K562 (cell line): ENCODE measurements around the gene FTH1. TPM values are rescaled to one million over a fixed set of nuclear protein-coding genes. Genes with fewer than 3 reads are reported as not detected.

ENCODE experiments used
- BDP1 ChIP-seq: IDR thresholded peaks from 3 replicates; pipeline ENCODE4 v1.6.1; 2011; ENCODE audit not compliant: insufficient read length, insufficient read depth
- BHLHE40 ChIP-seq: IDR thresholded peaks from 2 replicates; pipeline ENCODE4 v1.6.1; 2011; ENCODE audit warnings: low read length, improper control_type of control experiment
- CEBPZ ChIP-seq: fragments of 150-350 bp; IDR thresholded peaks from 2 replicates; pipeline ENCODE4 v1.6.1; 2014; ENCODE audit warnings: low read depth, mild to moderate bottlenecking, low read length, borderline replicate concordance
- CHD2 ChIP-seq: IDR thresholded peaks from 2 replicates; pipeline ENCODE4 v1.6.1; 2011; ENCODE audit warnings: low read depth, low read length
- E2F6 ChIP-seq, 2 experiments: IDR thresholded peaks; 2 replicates each; pipeline ENCODE4 v1.6.1; 2011; ENCODE audit warnings: borderline replicate concordance in 1 of 2, control low read depth in 1 of 2, low read depth in 1 of 2, low read length in 1 of 2, mild to moderate bottlenecking in 1 of 2, mixed read lengths in 1 of 2, moderate library complexity in 1 of 2; ENCODE audit not compliant: insufficient read depth in 1 of 2, insufficient read length in 1 of 2, poor library complexity in 1 of 2, severe bottlenecking in 1 of 2; ENCODE audit errors: extremely low read depth in 1 of 2
- HDAC8 ChIP-seq: fragments of 450-650 bp; IDR thresholded peaks from 2 replicates; pipeline ENCODE4 v1.6.1; 2016; ENCODE audit warnings: mild to moderate bottlenecking, missing genetic modification characterization, moderate library complexity, missing compliant biosample characterization
- HMBOX1 ChIP-seq: sonication (generic); IDR thresholded peaks from 2 replicates; pipeline ENCODE4 v1.6.1; 2016
- MEF2D ChIP-seq: conservative IDR thresholded peaks from 2 replicates; pipeline ENCODE4 v1.6.1; 2016; ENCODE audit warnings: low read depth, missing genetic modification characterization, missing compliant biosample characterization
- STAT5B ChIP-seq: fragments of 250-450 bp; sonication (Bioruptor Pico); IDR thresholded peaks from 2 replicates; pipeline ENCODE4 v1.8.0; 2021; ENCODE audit warnings: mild to moderate bottlenecking, inconsistent platforms
- STAT6 ChIP-seq: sonication (generic); formaldehyde crosslinking; IDR thresholded peaks from 2 replicates; pipeline ENCODE4 v1.8.1; 2023; ENCODE audit warnings: mild to moderate bottlenecking, missing genetic modification reagents
- ZBTB11 ChIP-seq, 3 experiments: fragments of 200-800 bp in 1 of 3; fragments of 250-450 bp in 1 of 3; fragments of 450-650 bp in 1 of 3; sonication (Bioruptor Pico) in 1 of 3; sonication (Bioruptor generic) in 1 of 3; formaldehyde crosslinking in 1 of 3; IDR thresholded peaks; 2 replicates each; pipeline versions ENCODE4 v1.6.1 to v1.8.0; 2016 to 2022; ENCODE audit warnings: mild to moderate bottlenecking in 2 of 3, missing genetic modification characterization in 2 of 3, missing compliant biosample characterization in 1 of 3, moderate library complexity in 1 of 3
- ZBTB8A ChIP-seq: fragments of 450-650 bp; IDR thresholded peaks from 2 replicates; pipeline ENCODE4 v1.6.1; 2018; ENCODE audit warnings: mild to moderate bottlenecking, moderate library complexity; ENCODE audit not compliant: partially characterized antibody
- ZNF644 ChIP-seq: fragments of 200-800 bp; sonication (Bioruptor generic); IDR thresholded peaks from 2 replicates; pipeline ENCODE4 v1.6.1; 2016; ENCODE audit warnings: low read depth, missing genetic modification characterization, missing compliant biosample characterization
- polyA plus RNA-seq, 8 experiments: library from polyadenylated mRNA; depleted of rRNA in 4 of 8; stranded (reverse) in 5 of 8; unstranded in 3 of 8; fragments of >200 nt; fragmentation: Nextera tagmentation in 2 of 8; fragmentation: Illumina TruSeq in 1 of 8; extraction: Ambion mirVana in 2 of 8; extraction: Trizol in 1 of 8; gene quantifications; 2 replicates each; pipeline versions ENCODE4 v1.2.1 to v1.2.3, GENCODE V29; 2011 to 2014; ENCODE audit warnings: inconsistent platforms in 1 of 8, missing spikeins in 1 of 8
- total RNA-seq, 7 experiments: library from RNA; depleted of rRNA in 6 of 7; stranded (reverse); fragments of >200 nt in 6 of 7; fragmentation: Illumina TruSeq in 2 of 7; extraction: Trizol in 2 of 7; gene quantifications; 2 replicates each; pipeline versions ENCODE4 v1.2.1 to v1.2.3, GENCODE V29; 2011 to 2021; ENCODE audit warnings: low replicate concordance in 1 of 7

Gene FTH1
- total and polyA plus RNA-seq, 9 of the 15 experiments (the other 6 are each of a cell fraction or from before 2014, with no cell fraction given) = 370 to 3,146 (median 802) TPM

- no peak for TF ChIP-seq STAT5B
- TF ChIP-seq ZBTB8A = no peak
- no peak for TF ChIP-seq CEBPZ
- no peak for TF ChIP-seq ZNF644 (tag)
- no peak for TF ChIP-seq HMBOX1
- TF ChIP-seq ZBTB11 (CRISPR knock-in tag; IDR thresholded peaks at IDR 0.05) = no peak
- no peak for TF ChIP-seq BDP1
- TF ChIP-seq HDAC8 (tag) = no peak
- TF ChIP-seq STAT6 (CRISPR knock-in tag) = no peak
- TF ChIP-seq CHD2 = no peak
- peak; percentile 40 to 80 for TF ChIP-seq E2F6 (IDR thresholded peaks at IDR 0.05; ENCODE audit: borderline replicate concordance in 1 of 2, extremely low read depth in 1 of 2, insufficient read depth in 1 of 2, insufficient read length in 1 of 2, low read depth in 1 of 2, low read length in 1 of 2, poor library complexity in 1 of 2, severe bottlenecking in 1 of 2)
- peak; percentile 93 for TF ChIP-seq BHLHE40
- TF ChIP-seq MEF2D (tag) = no peak
Measured at GRCh38 chr11:61917334-61918109, 49.9 kb downstream of the FTH1 start, which contains the start of gene RAB3IL1 (continued).
